Measurements from ENCODE around the gene SLBP. TPM values are rescaled to one million over a fixed set of nuclear protein-coding genes. Genes with fewer than 3 reads are reported as not detected.

SLBP gene
- total RNA-seq, 6 experiments from 2014 or later, result 44.7 to 61.9 (median 58.4) TPM

DNA sequence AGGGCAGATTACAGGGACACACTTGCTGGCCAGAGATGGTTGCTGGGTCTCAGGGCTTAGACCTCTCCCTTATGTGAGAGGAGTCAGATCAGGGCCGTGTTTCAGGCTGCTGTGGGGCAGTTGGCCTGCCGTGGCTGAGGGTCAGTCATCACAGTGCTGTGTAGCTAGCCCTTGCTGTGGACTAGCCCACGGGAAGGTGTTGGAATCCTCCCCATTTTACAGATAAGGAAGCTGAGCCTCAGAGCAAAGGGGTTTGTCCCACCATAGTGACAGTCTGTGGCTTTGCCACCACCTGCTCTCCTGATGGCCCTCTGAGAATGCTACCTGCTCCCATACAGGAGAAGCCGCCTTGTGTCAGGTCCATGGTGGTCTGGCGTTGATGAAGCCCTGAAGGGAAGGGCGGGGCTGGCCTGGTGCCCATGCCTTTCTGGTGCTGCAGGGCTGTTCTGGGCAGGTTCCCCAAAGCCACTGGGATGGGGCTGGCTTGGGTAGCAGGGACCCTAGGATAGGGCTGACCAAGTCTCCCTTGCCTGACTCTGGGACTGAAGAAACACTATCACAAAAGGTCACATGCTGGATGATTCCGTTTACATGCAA is 25.6 kb downstream of the SLBP start:
- Mint-ChIP-seq H3K36me3 (ENCODE audit: low read depth) (peaks cover 11% of the 10 kb centered on the region), H3K4me1 (ENCODE audit: low read depth) (peaks cover 13% of the 10 kb centered on the region), H3K9me3 (no peaks in the 10 kb centered on the region), H3K27ac (no peak overlapping the region), H3K4me3 (no peak overlapping the region), H3K27me3 (ENCODE audit: insufficient read depth) (peaks cover 7% of the 10 kb centered on the region)
- TF ChIP-seq, protein P1, sequence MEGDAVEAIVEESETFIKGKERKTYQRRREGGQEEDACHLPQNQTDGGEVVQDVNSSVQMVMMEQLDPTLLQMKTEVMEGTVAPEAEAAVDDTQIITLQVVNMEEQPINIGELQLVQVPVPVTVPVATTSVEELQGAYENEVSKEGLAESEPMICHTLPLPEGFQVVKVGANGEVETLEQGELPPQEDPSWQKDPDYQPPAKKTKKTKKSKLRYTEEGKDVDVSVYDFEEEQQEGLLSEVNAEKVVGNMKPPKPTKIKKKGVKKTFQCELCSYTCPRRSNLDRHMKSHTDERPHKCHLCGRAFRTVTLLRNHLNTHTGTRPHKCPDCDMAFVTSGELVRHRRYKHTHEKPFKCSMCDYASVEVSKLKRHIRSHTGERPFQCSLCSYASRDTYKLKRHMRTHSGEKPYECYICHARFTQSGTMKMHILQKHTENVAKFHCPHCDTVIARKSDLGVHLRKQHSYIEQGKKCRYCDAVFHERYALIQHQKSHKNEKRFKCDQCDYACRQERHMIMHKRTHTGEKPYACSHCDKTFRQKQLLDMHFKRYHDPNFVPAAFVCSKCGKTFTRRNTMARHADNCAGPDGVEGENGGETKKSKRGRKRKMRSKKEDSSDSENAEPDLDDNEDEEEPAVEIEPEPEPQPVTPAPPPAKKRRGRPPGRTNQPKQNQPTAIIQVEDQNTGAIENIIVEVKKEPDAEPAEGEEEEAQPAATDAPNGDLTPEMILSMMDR (IDR thresholded peaks at IDR 0.05), result no peak
- no peak for DNase-seq

DNA sequence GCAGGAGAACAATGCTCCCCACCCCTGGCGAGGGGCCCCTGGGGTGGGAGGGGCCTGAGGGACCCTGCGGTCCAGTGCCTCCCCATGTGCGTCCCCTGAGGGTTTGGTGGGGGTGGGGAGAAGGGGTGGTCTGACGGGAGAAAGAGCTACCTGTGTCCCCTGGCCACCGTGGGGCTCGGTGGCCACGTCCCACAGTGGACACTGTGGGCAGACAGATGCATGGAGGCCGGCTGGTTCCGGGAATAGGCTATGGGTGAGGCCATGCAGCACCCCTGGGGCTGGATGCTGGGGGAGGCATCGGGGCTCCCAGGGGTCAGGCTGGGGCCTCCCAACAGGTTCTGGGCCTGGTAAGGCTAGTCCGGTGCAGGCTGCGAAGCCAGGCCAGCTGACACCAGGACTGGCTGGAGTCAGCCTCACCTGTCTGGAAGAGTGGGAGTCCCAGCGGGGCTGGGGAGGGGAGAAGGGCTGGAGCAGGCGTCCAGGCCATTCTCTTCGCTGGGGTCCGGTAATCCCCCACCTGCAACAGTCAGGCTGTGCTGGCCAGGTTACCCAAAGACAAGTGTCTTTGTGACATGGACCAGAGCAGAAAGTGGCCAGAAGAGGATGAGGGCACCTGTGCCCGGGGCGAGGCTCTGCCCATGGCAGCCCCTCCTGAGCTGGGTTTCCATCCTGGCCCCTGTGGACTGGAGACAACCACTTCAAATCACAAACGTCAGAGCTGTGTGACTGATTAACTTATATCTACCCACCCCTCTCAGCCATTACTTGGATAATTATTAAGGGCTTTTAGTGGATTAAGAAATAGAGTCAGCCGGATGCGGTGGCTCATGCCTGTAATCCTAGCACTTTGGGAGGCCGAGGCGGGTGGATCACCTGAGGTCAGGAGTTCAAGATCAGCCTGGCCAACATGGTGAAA is 26.6 kb downstream of the SLBP start:
- no peak for DNase-seq
- no peak overlapping the region for H3K4me3 Mint-ChIP-seq
- TF ChIP-seq, protein P1 (IDR thresholded peaks at IDR 0.05), result no peak
- H3K27me3 Mint-ChIP-seq (ENCODE audit: insufficient read depth), result peaks cover 7% of the 10 kb centered on the region
- H3K36me3 Mint-ChIP-seq (ENCODE audit: low read depth), result peaks cover 3% of the 10 kb centered on the region
- H3K9me3 Mint-ChIP-seq, result no peaks in the 10 kb centered on the region
- H3K27ac Mint-ChIP-seq, result no peak overlapping the region
- H3K4me1 Mint-ChIP-seq (ENCODE audit: low read depth), result peaks cover 13% of the 10 kb centered on the region

DNA sequence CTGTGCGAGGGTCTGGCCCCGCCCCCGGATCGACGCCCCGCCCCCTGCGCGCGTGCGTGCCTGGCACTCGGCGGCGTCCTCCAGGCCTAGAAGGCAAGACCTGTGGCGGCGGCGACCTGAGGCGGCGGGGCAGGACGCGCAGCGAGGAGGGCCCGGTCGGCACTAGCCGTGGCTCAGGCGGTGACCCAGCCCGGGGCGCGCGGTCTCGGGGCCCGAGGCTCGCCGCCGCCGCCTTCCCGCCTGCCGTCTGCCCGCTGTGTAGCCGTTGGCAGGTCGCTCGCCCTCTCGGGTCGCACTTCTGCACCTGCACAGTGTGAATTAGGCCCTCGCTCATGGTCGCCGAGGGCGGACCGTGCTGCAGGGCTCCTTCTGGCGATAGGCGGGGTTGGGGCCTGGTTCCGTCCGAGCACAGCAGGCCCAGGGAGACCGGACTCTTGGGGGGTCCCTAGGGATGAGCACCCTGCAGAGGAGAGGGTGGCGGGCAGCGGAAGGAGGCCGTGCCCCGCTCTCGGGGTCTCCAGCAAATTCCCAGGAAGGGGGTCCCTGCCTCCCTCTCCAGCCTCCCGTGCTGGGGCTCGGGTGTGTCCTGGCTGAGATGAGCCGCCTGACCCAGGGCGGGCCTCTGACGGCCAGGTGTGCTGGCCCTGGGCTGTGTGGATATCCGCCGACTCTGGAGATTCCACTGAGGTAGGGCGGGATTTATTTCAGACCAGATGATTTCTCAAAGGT is 27.4 kb downstream of the SLBP start:
- no peak for DNase-seq
- H3K27me3 Mint-ChIP-seq (ENCODE audit: insufficient read depth), result peaks cover 7% of the 10 kb centered on the region
- H3K27ac Mint-ChIP-seq, result no peak overlapping the region
- H3K9me3 Mint-ChIP-seq, result no peaks in the 10 kb centered on the region
- TF ChIP-seq, protein P1 (IDR thresholded peaks at IDR 0.05), result no peak
- H3K36me3 Mint-ChIP-seq (ENCODE audit: low read depth), result no peaks in the 10 kb centered on the region
- H3K4me3 Mint-ChIP-seq, result peak overlapping the region; percentile 53; the same call in 1 of the 2 replicates
- peaks cover 13% of the 10 kb centered on the region for H3K4me1 Mint-ChIP-seq (ENCODE audit: low read depth)

DNA sequence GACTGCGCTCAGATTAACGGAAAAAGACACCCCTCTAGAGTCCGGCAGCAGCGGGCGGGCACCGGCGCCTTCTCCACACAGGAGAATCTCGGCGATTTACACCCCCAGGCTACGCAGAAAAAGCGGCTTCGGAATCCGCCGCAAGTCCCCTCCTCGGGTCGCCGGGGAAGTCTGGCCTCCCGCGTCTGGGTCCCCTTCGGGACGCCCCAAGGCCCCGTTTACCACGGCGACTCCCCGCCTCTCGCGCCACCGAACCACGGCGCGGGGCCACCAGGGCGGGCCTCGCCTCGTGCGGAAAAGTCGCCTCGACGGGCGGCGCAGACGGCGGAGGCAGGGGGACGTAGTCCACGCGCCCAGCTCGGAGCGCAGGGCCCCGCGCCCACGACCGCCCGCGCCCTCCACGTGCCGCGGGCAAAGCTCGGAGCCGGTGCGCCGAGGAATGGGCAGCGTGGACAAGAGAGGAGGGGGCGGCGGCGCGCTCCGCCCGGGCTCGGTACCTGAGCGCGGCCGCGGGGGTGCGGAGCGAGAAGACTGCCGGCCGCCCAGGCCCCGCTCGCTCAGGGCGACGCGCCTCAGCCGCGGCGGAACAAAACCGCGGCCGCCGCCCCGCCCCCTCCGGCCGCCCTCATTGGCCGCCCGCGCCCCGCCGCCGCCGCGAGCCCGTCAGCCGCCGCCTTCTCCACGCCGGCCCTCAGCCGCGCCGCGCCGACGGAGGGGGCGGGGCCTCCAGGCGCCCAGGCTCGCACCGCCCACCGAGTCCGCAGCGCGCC is 28.2 kb downstream of the SLBP start, which contains the start of gene FAM53A:
Gene FAM53A (minus strand): TSS at position 578 of the 770 bp plus-strand sequence. CDS start 15,572 bp downstream, outside the sequence.
- Mint-ChIP-seq H3K36me3 (ENCODE audit: low read depth) (no peaks in the 10 kb centered on the region), H3K9me3 (no peaks in the 10 kb centered on the region), H3K4me3 (peak within 1 kb of the TSS; percentile 94), H3K27me3 (ENCODE audit: insufficient read depth) (peaks cover 5% of the 10 kb centered on the region), H3K27ac (peak within 1 kb of the TSS; percentile 98), H3K4me1 (ENCODE audit: low read depth) (peaks cover 13% of the 10 kb centered on the region)
- TF ChIP-seq, protein P1 (IDR thresholded peaks at IDR 0.05), result no peak; the same call in 1 of the 2 replicates
- peak; percentile 78 for DNase-seq

DNA sequence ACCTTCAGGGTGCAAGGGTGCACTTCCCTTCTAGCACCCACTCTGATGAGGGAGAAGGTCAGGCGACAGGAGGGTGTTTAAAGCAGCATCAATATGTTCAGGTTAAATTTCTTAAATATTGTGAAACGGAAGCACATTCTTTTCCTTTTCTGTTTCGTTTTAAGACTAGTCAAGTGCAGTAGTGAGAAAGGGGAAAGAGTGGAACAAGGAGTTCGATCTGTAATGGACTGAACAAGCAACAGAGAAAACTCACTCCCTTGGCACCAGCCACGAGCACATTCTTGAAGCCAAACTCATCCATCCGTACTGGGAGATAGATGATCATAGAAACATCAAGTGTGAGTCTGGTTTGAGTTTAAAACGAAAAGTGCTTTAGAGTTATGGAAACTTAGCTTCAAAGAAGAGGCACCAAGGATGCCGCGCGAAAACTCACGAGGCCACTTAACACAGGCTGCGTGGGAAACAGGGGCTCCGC is 28.8 kb downstream of the SLBP start:
- Mint-ChIP-seq H3K36me3 (ENCODE audit: low read depth) (no peaks in the 10 kb centered on the region), H3K9me3 (no peaks in the 10 kb centered on the region), H3K27ac (peak overlapping the region; percentile 98), H3K27me3 (ENCODE audit: insufficient read depth) (peaks cover 5% of the 10 kb centered on the region), H3K4me3 (peak overlapping the region; percentile 94), H3K4me1 (ENCODE audit: low read depth) (peaks cover 13% of the 10 kb centered on the region)
- TF ChIP-seq, protein P1 (IDR thresholded peaks at IDR 0.05), result no peak
- peak; percentile 86 for DNase-seq

Data from HFFc6 (cell line).